NCI-H1105 treated with DMSO at 0.1 percent for 48 hours (cell line): ENCODE results near the gene USP26.
"Not testable (repeated sequence)": the region's sequence is repeated elsewhere in the genome, so short reads cannot be mapped to it uniquely, and the experiment has no call there.

ENCODE experiments used
- DNase-seq: peaks from one replicate; lab custom pipeline; 2025; lab: John Stamatoyannopoulos, UW

The USP26 gene, protein sequence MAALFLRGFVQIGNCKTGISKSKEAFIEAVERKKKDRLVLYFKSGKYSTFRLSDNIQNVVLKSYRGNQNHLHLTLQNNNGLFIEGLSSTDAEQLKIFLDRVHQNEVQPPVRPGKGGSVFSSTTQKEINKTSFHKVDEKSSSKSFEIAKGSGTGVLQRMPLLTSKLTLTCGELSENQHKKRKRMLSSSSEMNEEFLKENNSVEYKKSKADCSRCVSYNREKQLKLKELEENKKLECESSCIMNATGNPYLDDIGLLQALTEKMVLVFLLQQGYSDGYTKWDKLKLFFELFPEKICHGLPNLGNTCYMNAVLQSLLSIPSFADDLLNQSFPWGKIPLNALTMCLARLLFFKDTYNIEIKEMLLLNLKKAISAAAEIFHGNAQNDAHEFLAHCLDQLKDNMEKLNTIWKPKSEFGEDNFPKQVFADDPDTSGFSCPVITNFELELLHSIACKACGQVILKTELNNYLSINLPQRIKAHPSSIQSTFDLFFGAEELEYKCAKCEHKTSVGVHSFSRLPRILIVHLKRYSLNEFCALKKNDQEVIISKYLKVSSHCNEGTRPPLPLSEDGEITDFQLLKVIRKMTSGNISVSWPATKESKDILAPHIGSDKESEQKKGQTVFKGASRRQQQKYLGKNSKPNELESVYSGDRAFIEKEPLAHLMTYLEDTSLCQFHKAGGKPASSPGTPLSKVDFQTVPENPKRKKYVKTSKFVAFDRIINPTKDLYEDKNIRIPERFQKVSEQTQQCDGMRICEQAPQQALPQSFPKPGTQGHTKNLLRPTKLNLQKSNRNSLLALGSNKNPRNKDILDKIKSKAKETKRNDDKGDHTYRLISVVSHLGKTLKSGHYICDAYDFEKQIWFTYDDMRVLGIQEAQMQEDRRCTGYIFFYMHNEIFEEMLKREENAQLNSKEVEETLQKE

DNA sequence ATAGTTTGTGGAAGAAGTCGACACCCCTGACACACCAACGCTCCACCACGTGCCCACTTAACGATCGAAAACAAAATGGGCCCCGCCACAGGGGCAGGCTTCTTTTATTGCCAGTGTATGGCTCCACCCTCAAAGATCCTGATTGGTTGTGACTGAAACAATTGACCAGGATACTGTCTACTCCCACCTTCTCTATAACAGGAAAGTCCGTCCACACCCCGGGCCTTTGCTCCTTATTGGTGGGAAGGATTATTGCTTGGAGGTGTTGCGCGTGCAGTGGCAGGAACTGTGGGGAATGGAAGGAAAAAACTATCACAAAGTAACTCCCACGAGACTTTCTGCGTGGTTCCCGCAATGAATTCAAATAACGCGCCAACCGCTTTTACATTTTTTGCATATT, at the start of gene USP26:
USP26 (minus strand) TSS at position 79 of the 400 bp plus-strand sequence. CDS start 68,889 bp downstream, outside the sequence.
- DNase-seq, result no peak

DNA sequence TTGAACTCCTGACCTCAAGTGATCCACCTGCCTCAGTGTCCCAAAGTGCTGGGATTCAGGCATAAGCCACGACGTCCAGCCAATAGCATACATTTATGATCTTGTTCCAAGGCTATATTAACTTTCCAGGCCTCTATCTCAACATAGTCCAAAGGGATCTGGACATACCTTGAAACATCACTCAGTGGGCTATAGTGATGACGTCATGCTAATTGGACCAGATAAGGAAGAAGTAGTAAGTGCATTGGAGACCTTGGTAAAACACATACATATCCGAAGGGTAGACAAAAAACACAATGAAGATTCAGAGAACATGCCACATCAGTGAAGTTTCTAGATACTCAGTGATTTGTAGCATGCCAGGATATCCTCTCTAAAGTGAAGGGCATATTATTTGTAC, 37.4 kb upstream of the USP26 start:
- no peak for DNase-seq

DNA sequence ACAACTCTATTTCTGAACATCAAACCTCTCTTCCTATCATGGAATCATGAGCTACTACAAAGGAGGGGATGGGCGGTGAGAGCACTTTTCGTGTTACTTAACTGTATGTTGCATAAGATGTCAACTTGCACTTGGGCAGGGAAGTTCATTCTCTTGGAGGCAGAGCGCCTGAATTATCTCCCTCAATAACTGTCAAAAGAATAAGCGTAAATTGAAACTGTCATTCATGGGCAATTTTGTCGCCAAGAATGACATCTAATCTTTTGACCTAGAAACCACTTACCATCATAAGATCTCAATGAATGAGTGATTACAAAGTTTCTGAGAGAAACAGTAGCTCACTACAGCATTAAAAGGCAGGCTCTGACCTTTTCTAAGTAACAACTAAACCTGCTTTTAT, 23.5 kb upstream of the USP26 start:
- no peak for DNase-seq

DNA sequence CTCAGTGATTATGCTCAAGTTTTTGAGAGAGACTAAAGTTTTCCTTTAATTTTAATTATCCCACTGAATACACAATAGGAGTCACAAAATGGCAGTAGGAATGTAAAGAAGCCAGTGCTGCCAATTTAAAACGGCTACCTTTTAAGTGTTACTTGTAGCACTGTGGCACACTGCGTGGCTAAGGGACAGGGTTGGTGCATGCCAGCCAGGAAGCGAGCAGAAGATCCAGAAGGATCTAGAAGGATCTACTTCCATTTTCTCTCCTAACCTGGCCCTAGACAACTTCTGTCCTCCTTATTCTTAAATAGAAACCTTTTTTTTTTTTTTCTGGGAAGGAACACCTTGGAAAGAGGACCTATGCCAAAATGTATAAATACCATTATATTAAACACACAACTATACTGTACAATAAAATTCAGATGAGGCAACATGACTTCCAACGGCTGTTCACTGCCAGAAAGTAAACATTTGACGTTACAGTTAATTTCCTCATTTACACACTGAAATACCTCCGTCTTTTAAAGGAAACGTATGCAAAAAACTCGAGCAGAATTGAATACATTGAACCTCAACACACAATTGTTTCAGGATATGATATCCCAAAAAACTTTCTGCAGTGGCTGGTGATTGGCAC, 2.7 kb downstream of the USP26 start:
- no peak for DNase-seq

DNA sequence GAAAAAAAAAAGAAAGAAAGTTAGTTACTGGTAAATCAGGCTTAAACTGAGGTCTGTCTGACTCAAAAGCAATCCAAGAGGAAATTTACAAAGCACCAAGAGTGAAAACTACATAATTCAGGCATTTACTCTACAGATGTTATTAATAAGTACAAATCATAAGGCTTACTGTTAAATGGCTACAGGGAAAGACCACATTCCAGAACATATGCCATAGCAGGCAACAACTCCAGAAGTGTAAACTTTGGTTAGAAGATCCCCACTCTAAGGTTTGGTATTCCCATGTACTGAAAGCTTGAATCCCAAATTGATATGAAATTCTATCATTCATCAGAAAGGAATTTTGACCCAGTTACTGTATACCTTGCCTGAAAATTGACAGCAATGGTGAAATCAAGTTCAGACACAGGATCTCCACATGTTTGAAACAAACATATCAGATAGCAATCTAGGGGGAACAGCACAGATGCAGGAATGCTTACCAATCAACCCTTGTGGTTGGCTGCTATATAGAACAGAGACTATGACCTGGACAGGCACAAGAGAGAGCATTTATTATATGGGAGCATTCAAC, 6.6 kb downstream of the USP26 start:
- no peak for DNase-seq

DNA sequence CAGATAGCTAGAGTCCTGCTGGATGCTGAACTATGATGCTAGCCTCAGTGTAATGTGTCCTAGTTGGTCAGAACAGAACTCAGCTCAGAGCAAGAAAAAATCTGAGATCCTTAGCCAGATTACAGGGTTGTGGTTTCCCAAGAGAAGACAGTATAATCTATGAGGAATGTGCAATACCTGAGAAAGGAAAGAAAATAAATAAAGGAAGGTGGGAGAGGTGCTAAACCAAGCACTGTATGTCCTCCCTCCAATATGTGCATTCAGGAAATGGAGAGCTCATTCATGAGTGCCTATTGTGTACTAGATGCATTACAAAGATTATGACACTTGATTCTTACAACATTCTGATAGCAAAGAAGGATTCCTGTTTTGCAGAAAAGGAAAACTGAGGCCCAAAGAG, 7.5 kb downstream of the USP26 start:
- no peak for DNase-seq

DNA sequence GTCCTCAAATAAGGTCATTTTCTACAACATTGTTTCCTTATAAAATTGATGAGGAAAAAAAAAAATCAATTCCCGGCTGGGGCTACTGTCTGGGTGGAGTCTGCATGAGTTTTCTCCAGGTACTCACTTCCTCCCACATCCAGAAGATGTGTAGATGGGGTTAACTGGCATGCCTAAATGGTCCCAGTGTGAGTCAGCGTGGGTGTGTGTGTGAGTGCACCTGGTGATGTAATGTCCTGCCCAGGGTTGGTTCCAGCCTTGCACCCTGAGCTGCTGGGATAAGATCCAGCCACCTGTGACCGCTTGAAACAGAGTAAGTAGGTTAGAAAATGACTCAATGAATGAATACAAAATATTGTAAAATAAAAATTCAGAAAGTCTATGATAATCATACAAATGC, 11.1 kb downstream of the USP26 start:
- DNase-seq, result no peak

DNA sequence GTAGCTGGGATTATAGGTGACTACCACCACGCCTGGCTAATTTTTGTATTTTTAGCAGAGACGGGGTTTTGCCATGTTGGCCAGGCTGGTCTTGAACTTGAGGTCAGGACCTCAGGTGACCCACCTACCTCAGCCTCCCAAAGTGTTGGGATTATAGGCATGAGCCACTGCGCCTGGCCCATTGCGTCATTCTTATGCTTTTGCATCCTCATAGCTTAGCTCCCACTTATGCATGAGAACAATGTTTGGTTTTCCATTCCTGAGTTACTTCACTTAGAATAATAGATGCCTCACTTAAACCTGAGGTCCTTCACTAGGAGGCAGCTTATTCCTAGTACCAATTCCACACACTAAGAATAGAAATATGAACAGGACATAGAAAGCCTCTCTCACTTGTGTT, 11.9 kb downstream of the USP26 start:
- DNase-seq, result not testable (repeated sequence)

DNA sequence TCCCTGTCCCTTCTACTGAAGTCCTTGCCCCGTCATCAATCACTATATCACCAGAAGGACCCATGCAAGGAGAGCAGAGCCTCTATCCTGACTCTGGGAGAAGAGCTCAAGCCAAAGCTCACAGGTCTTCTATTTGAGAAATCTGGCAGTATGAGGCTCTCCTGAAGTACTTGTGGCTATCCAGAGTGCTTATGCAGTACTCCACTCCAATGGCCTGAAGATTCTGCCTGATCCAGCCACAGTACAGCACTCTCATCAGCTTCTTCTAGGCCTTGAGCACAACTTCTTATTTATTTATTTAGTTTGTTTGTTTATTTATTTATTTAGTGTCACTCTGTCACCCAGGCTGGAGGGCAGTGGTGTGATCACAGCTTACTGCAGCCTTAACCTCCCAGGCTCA, 13.0 kb downstream of the USP26 start:
- DNase-seq, result no peak

DNA sequence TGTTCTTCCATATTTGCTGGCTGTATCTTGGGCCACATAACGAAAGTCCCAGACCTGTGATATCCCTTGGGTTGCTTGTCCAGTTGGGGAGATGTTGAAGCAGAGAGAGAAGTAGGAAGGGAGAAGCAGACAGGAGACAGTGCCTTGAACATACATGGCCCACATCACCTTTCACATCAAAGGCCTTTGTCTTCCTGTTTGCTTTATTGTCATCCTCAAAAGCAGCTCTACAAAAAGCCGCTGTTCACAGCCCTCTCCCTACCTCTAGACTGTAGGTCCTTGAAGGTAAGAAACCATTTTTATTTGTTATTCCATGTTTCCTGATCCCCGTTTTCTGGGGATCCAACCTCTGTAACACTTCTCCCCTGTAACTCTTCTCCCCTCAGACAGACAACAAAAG, 14.9 kb downstream of the USP26 start:
- no peak for DNase-seq

DNA sequence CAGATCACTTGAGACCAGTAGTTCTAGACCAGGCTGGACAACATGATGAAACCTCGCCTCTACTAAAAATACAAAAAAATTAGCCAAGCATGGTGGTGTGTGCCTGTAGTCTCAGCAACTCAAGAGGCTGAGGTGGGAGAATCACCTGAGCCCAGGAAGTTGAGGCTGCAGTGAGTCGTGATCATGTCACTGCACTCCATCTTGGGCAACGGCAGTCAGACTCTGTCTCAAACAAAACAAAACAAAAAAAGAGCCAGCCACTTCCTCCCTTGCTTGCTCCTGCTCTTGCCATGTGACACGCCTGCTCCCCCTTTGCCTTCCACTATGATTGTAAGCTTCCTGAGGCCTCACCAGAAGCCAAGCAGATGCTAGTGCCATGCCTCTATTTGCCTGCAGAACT, 19.1 kb downstream of the USP26 start:
- not testable (repeated sequence) for DNase-seq

DNA sequence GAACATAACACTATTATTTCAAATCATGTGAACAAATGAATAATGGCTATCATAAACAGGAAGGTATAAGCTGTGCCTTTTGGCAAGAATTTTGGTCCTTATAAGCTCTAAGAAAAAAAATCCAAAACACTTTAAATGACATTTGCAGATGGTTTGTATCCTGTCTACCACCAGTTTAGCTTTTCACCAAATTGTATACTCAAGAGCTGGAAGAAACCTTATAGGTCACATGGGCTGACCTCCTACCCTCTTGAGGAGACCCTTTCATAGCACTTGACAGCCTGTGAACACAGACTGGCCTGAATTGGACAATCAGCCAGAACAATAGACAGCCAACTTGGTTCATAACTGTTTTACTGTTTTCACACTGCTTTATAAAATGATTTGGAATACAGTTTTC, 24.3 kb downstream of the USP26 start:
- DNase-seq, result no peak

DNA sequence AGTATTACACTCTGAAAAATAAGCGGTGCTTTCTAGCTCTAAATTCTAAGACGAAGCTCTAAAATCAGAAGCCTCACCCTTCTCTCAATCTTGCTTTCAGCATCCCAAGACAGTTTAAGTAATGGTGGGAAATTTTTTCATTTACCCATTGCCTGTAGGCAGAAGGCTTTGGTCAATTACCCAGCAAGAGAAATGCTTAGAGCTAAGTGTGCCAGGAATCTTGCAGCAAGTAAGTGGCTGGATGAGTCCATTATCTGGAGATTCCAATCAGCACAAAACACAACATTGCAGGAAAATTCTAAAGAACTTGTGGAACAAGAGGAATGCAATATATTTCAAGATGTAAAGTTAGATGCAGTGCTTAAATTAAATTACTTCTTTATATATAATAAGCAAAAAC, 28.4 kb downstream of the USP26 start:
- DNase-seq, result no peak

DNA sequence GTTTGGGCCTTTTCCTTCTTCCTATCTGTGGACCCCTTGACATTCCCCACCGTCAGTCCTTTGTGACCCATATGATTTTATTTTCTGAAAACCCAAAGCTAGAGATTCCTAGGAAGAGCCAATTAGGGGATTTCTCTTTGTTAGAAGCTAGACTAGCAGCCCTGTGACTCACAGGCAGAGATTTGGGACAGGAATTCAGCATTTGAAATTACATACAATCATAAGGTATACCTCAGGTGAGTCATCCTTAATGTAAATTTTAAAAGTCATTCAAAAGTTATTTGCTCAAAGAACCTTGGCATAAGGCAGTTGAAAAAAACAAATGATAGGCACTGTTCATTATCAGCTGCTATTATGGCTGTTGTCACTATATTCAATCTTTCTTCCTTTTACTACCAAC, 40.6 kb downstream of the USP26 start:
- no peak for DNase-seq

DNA sequence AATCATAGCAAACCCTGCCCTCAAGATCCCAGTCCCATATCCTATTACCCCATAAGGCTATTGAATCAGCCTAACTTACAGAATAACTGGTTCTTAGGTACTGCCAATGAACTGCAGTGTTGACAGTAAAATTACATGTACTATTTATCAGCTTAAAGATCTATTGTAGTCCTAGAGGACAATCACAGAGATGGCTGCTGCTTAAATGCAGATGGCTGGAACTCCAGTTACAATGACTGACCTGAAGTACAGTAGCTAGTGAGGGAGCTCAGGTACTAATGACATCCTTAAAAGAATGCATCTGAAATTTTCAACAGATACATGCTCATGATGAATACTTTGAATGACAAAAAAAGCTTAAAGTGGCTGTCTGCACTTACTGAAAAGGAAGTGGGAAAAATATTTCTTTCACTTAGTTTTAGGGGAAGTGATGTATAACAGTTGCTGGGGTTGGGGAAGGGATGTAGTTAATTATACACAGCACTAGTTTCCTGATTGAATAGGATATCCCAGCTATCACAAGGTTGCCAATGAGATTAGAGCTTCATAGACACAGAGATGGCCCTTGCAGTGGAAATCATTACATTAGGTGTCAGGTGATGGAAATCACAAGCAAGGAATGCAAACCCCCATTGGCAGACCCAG, 42.0 kb downstream of the USP26 start:
- no peak for DNase-seq

DNA sequence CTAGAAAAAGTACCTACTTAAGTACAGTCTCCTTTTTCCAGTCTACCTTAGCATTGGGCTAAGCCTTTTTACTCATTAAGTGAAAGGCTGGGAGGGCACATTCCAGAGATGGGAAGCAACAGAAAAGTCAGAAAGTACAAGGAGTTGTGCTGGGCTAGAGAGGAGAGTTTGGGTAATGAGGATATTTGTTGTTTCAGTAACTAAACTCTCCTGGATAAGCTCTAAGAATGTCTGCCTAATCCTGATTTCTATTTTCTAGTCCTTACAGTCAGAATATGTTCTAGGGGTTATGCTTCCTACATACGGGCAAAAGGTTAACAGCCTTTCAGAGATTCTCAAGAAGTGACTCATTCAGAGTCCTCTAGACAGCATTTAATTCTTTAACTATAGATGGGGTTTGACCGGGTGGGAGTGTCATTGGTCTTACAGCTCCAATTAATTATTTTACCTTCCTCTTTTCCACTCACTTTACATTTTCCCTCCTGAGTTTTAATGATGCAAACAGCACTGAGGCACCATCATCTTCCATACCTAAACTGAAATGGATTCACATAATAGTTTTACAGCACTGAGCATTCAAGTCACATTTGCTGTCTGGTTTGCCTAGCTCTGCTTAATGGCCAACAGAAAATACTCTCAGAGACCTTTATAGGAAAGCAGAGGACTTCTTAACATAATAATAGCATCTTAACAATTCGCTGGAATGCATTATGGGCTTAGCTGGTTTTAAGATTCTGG, 42.9 kb downstream of the USP26 start:
- DNase-seq, result no peak

DNA sequence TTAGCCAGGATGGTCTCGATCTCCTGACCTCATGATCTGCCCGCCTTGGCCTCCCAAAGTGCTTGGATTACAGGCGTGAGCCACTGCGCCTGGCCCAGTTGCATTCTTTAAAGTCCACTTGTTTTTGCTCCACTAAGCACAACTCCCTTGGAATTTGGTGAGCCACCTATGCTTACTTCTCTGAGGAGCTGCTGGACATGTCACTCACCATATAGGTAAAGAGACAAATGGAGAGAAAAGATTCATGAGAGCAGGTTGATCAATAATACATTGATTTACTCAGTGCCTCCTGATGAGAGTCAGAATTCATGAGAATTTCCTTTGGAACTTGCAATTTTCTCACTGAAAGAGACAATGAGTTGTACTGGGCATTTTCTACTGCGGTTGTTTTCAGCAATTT, 48.2 kb downstream of the USP26 start:
- DNase-seq, result no peak

DNA sequence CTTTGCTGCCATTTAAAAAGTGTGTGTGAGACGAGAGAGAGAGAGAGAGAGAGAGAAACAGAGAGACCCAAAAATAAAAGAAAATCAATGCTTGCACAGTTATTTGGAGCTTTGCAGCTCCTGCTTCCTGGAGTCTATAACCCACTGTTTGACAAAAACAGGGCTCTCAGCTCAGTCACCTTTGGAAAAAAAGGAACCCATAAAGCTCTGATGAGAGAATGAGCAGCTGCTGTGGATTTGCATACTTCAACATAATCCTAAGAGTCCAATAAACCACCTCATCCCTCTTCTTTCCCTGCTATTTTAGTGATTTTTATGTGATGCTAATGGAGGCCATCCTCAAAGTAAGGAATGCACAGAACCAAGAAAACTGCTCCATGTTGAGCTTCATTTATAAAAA, 50.3 kb downstream of the USP26 start:
- no peak for DNase-seq

DNA sequence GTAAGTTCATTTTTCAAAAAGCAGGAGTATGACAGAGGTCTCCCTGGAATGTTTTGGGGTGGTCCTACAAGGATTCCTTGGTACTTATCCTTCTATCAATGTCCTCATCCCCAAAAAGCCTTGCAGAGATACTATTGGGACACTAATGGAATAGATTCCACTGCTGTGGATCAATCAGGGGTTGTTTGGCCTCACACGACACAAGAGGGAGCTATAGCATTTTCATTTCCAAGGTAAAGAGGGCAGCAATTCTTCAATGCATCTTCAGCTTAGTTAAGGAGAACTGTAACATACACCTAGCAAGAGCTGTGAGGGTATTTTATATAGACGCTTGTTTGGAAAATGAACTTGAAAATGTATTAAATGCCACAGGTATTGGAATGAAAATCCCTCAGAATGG, 50.9 kb downstream of the USP26 start:
- DNase-seq, result no peak

DNA sequence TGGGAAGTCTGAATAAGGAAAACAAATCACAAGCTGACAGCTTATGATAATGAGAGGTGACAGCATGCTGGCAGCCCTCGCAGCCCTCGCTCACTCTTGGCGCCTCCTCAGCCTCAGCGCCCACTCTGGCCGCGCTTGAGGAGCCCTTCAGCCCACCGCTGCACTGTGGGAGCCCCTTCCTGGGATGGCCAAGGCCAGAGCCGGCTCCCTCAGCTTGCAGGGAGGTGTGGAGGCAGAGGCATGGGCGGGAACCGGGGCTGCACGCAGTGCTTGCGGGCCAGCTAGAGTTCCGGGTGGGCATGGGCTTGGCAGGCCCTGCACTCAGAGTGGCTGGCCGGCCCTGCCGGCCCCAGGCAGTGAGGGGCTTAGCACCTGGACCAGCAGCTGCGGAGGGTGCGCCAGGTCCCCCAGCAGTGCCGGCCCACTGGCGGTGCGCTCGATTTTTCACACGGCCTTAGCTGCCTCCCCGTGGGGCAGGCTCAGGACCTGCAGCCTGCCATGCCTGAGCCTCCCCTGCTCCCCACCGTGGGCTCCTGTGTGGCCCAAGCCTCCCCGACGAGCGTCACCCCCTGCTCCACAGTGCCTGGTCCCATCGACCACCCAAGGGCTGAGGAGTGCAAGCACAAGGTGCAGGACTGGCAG, 52.6 kb downstream of the USP26 start:
- DNase-seq, result not testable (repeated sequence)

DNA sequence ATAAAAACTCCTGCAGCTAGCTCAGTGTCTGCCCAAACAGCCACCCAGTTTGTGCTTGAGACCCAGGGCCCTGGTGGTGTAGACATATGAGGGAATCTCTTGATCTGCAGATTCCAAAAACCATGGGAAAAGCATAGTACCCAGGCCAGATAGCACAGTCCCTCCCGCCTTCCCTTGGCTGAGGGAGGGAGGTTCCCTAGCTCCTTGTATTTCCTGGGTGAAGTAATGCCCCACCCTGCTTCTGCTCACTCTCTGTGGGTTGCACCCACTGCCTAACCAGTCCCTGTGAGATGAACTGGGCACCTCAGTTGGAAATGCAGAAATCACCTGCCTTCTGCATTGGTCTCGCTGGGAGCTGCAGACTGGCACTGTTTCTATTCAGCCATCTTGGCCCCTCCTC, 54.6 kb downstream of the USP26 start:
- no peak for DNase-seq
